H1 (cell line): ENCODE data around the gene PROSER1. TPM values are rescaled to one million over a fixed set of nuclear protein-coding genes. Genes with fewer than 3 reads are reported as not detected.
A peak's percentile ranks its signal among the peaks of the same experiment; 100 is the strongest.

Source experiments
- CTCF ChIA-PET: fragments of 300-600 bp; sonication (Branson Sonifier 250); formaldehyde crosslinking; loops from one replicate; lab custom pipeline; 2021; ENCODE audit not compliant: partially characterized antibody; lab: Charles Lee
- POLR2A ChIA-PET: fragments of 300-600 bp; sonication (Branson Sonifier 250); formaldehyde crosslinking; loops from one replicate; lab custom pipeline; 2021; ENCODE audit warnings: inconsistent platforms; ENCODE audit not compliant: partially characterized antibody; lab: Charles Lee
- DNase-seq, 2 experiments: peaks; one replicate each; pipeline versions ENCODE4 v3.0.0 to v3.0.0-alpha.2; 2010 to 2022; ENCODE audit warnings: low spot score in 2 of 2, low read depth in 1 of 2, mixed read lengths in 1 of 2
- FAIRE-seq: peaks from 2 replicates; lab custom pipeline; 2011; peaks lifted over from hg19 to GRCh38; lab: Jason Lieb, UNC
- H2AFZ ChIP-seq: 2 replicates; pipeline ENCODE4 v1.8.1; 2012; ENCODE audit warnings: low read length, inconsistent platforms
- H2AK5ac ChIP-seq: 2 replicates; pipeline ENCODE4 v1.6.1; 2013; ENCODE audit warnings: low read depth, low read length
- H2BK120ac ChIP-seq: replicated peaks from 2 replicates; pipeline ENCODE3; 2013; ENCODE audit warnings: low read depth, low read length, inconsistent platforms
- H2BK12ac ChIP-seq: 2 replicates; pipeline ENCODE4 v1.6.1; 2013; ENCODE audit warnings: low read depth, low read length
- H2BK15ac ChIP-seq: 2 replicates; pipeline ENCODE4 v1.6.1; 2013; ENCODE audit warnings: low read length
- H2BK20ac ChIP-seq: 2 replicates; pipeline ENCODE4 v1.6.1; 2013; ENCODE audit warnings: low read length
- H2BK5ac ChIP-seq: 2 replicates; pipeline ENCODE4 v1.6.1; 2013; ENCODE audit warnings: low read depth, low read length
- H3K14ac ChIP-seq: 2 replicates; pipeline ENCODE4 v1.6.1; 2013; ENCODE audit warnings: inconsistent platforms; ENCODE audit not compliant: insufficient read length
- H3K18ac ChIP-seq: 2 replicates; pipeline ENCODE4 v1.6.1; 2013; ENCODE audit warnings: low read length; ENCODE audit errors: extremely low read depth
- H3K23ac ChIP-seq: 2 replicates; pipeline ENCODE4 v1.6.1; 2013; ENCODE audit warnings: inconsistent platforms; ENCODE audit not compliant: insufficient read length
- H3K23me2 ChIP-seq: 2 replicates; pipeline ENCODE4 v1.6.1; 2013; ENCODE audit warnings: low read depth, low read length
- H3K27ac ChIP-seq: 2 replicates; pipeline ENCODE4 v1.6.1; 2011; ENCODE audit warnings: low read depth, low read length, inconsistent platforms
- H3K27me3 ChIP-seq, 4 experiments: replicated peaks in 1 of 4; 1 replicate in 1 of 4; 2 replicates in 3 of 4; pipeline versions ENCODE4 v1.6.1 to v1.8.1; 2011 to 2013; ENCODE audit warnings: low read length in 3 of 4, mild to moderate bottlenecking in 3 of 4, inconsistent platforms in 2 of 4, mixed read lengths in 2 of 4, moderate library complexity in 1 of 4; ENCODE audit not compliant: control insufficient read depth in 3 of 4, insufficient read depth in 3 of 4; ENCODE audit errors: extremely low read depth in 1 of 4
- H3K36me3 ChIP-seq, 4 experiments: 2 replicates each; pipeline versions ENCODE4 v1.6.1 to v1.8.1; 2011 to 2013; ENCODE audit warnings: mild to moderate bottlenecking in 4 of 4, low read length in 3 of 4, moderate library complexity in 2 of 4, control low read depth in 1 of 4, inconsistent platforms in 1 of 4; ENCODE audit not compliant: insufficient read depth in 4 of 4, control insufficient read depth in 2 of 4
- H3K4ac ChIP-seq: replicated peaks from 2 replicates; pipeline ENCODE3; 2013; ENCODE audit warnings: low read length, low read depth, mixed read lengths, inconsistent platforms; ENCODE audit not compliant: insufficient read length
- H3K4me1 ChIP-seq, 4 experiments: replicated peaks in 1 of 4; 1 replicate in 1 of 4; 2 replicates in 3 of 4; pipeline versions ENCODE4 v1.6.1 to v1.8.1; 2011 to 2013; ENCODE audit warnings: low read length in 3 of 4, inconsistent platforms in 2 of 4, mixed read lengths in 1 of 4; ENCODE audit not compliant: insufficient read depth in 4 of 4, control insufficient read depth in 3 of 4
- H3K4me2 ChIP-seq, 2 experiments: 2 replicates each; pipeline versions ENCODE4 v1.6.1 to v1.8.1; 2011 to 2013; ENCODE audit warnings: low read depth in 2 of 2, low read length in 2 of 2, control low read depth in 1 of 2, inconsistent platforms in 1 of 2, mild to moderate bottlenecking in 1 of 2; ENCODE audit not compliant: insufficient read depth in 1 of 2
- H3K4me3 ChIP-seq, 4 experiments: fragments of 200-600, 300-600 bp in 1 of 4; sonication (generic), shearing (Covaris generic), sonication (Bioruptor Twin) in 1 of 4; 2 replicates each; pipeline versions ENCODE4 v1.5.1 to v1.8.1; 2011 to 2016; ENCODE audit warnings: low read length in 4 of 4, low read depth in 3 of 4, control low read depth in 2 of 4, inconsistent platforms in 2 of 4, mild to moderate bottlenecking in 2 of 4, mixed read lengths in 1 of 4, moderate library complexity in 1 of 4; ENCODE audit not compliant: insufficient read depth in 2 of 4; ENCODE audit errors: extremely low read depth in 1 of 4
- H3K56ac ChIP-seq: replicated peaks from 2 replicates; pipeline ENCODE3; 2013; ENCODE audit warnings: low read depth, mild to moderate bottlenecking, mixed read lengths, low read length, inconsistent platforms; ENCODE audit not compliant: insufficient read length
- H3K79me1 ChIP-seq: 2 replicates; pipeline ENCODE4 v1.6.1; 2013; ENCODE audit warnings: low read depth, low read length, control low read depth
- H3K79me2 ChIP-seq, 2 experiments: 2 replicates each; pipeline versions ENCODE4 v1.6.1 to v1.8.1; 2012 to 2013; ENCODE audit warnings: low read length in 2 of 2, mild to moderate bottlenecking in 2 of 2, inconsistent platforms in 1 of 2; ENCODE audit not compliant: insufficient read depth in 2 of 2, control insufficient read depth in 1 of 2
- H3K9ac ChIP-seq, 4 experiments: replicated peaks in 1 of 4; 1 replicate in 1 of 4; 2 replicates in 3 of 4; pipeline versions ENCODE4 v1.6.1 to v1.8.1; 2011 to 2013; ENCODE audit warnings: low read depth in 3 of 4, low read length in 3 of 4, control low read depth in 2 of 4, mild to moderate bottlenecking in 2 of 4, moderate library complexity in 2 of 4, inconsistent platforms in 1 of 4; ENCODE audit errors: extremely low read depth in 1 of 4
- H3K9me3 ChIP-seq, 2 experiments: 2 replicates each; pipeline versions ENCODE4 v1.6.1 to v1.8.1; 2012 to 2013; ENCODE audit warnings: mild to moderate bottlenecking in 2 of 2, moderate library complexity in 2 of 2, control low read depth in 1 of 2, inconsistent platforms in 1 of 2, low read depth in 1 of 2, low read length in 1 of 2, mixed read lengths in 1 of 2; ENCODE audit not compliant: insufficient read depth in 2 of 2
- H4K20me1 ChIP-seq, 2 experiments: replicated peaks in 1 of 2; 2 replicates each; pipeline versions ENCODE3 to v1.8.1; 2011 to 2013; ENCODE audit warnings: inconsistent platforms in 2 of 2, low read length in 2 of 2, mild to moderate bottlenecking in 1 of 2; ENCODE audit not compliant: insufficient read depth in 2 of 2, control insufficient read depth in 1 of 2
- H4K5ac ChIP-seq: 2 replicates; pipeline ENCODE4 v1.6.1; 2013; ENCODE audit warnings: low read length, low read depth, mixed read lengths, inconsistent platforms; ENCODE audit not compliant: insufficient read length
- H4K8ac ChIP-seq: 2 replicates; pipeline ENCODE4 v1.8.0; 2013; ENCODE audit warnings: mild to moderate bottlenecking, moderate library complexity, low read length, inconsistent platforms; ENCODE audit not compliant: insufficient read depth; ENCODE audit errors: extremely low read depth
- H4K91ac ChIP-seq: replicated peaks from 2 replicates; pipeline ENCODE3; 2013; ENCODE audit warnings: low read length, mixed read lengths, inconsistent platforms; ENCODE audit not compliant: insufficient read length
- BACH1 ChIP-seq: IDR thresholded peaks from 2 replicates; pipeline ENCODE4 v1.6.1; 2012; ENCODE audit warnings: low read length, improper control_type of control experiment
- BCL11A ChIP-seq, 2 experiments: IDR thresholded peaks; one replicate each; pipeline ENCODE4 v1.6.1; 2011; ENCODE audit warnings: low read depth in 2 of 2, low read length in 2 of 2, mild to moderate bottlenecking in 2 of 2
- CBX5 ChIP-seq: fragments of 300-800, 300-1000 bp; sonication (generic); IDR thresholded peaks from 2 replicates; pipeline ENCODE4 v1.7.1; 2016; ENCODE audit warnings: antibody characterized with exemption, low read length, low read depth
- CREB1 ChIP-seq: IDR thresholded peaks from 2 replicates; pipeline ENCODE4 v1.6.1; 2012; ENCODE audit warnings: inconsistent platforms
- FOSL1 ChIP-seq: IDR thresholded peaks from 2 replicates; pipeline ENCODE4 v1.6.1; 2011; ENCODE audit warnings: mild to moderate bottlenecking, low read depth, low read length, moderate library complexity; ENCODE audit not compliant: insufficient read depth
- HDAC2 ChIP-seq, 2 experiments: fragments of 300-600 bp in 1 of 2; sonication (generic) in 1 of 2; IDR thresholded peaks; 2 replicates each; pipeline ENCODE4 v1.6.1; 2011 to 2012; ENCODE audit warnings: low read depth in 2 of 2, low read length in 2 of 2, mild to moderate bottlenecking in 2 of 2, moderate library complexity in 2 of 2, borderline replicate concordance in 1 of 2, inconsistent platforms in 1 of 2
- HDAC6 ChIP-seq: IDR thresholded peaks from one replicate; pipeline ENCODE4 v1.7.1; 2012; ENCODE audit warnings: low read depth, mild to moderate bottlenecking, inconsistent platforms, low read length, moderate library complexity
- JUND ChIP-seq: IDR thresholded peaks from 2 replicates; pipeline ENCODE4 v1.6.1; 2011; ENCODE audit warnings: mild to moderate bottlenecking, improper control_type of control experiment, low read length
- KDM5A ChIP-seq: fragments of 200-600 bp; IDR thresholded peaks from 2 replicates; pipeline ENCODE4 v1.7.1; 2012; ENCODE audit warnings: mild to moderate bottlenecking, low read length, inconsistent platforms, mixed read lengths
- POLR2A ChIP-seq, 2 experiments: IDR thresholded peaks; 1 replicate in 1 of 2; 2 replicates in 1 of 2; pipeline ENCODE4 v1.6.1; 2011; ENCODE audit warnings: low read depth in 2 of 2, low read length in 2 of 2, mild to moderate bottlenecking in 2 of 2; ENCODE audit errors: control extremely low read depth in 1 of 2
- POLR2AphosphoS5 ChIP-seq: IDR thresholded peaks from 2 replicates; pipeline ENCODE4 v1.6.1; 2011; ENCODE audit warnings: low read depth, low read length
- SUZ12 ChIP-seq: fragments of 200-600 bp; sonication (generic); IDR thresholded peaks from 2 replicates; pipeline ENCODE4 v1.6.1; 2012; ENCODE audit warnings: mild to moderate bottlenecking, inconsistent platforms, low read length, moderate library complexity, mixed read lengths
- TAF7 ChIP-seq: optimal IDR thresholded peaks from 2 replicates; pipeline ENCODE3; 2011; ENCODE audit warnings: low read depth, mild to moderate bottlenecking, inconsistent platforms, low read length, moderate library complexity, borderline replicate concordance
- TEAD4 ChIP-seq: IDR thresholded peaks from 2 replicates; pipeline ENCODE4 v1.6.1; 2012; ENCODE audit warnings: low read depth, low read length, inconsistent platforms, mixed read lengths
- WGBS, 2 experiments: shearing (Covaris generic) in 1 of 2; methylation state at CpG; one replicate each; pipeline versions ENCODE4 v1.1.6 to v1.1.7; 2013 to 2015; ENCODE audit warnings: low lambda C conversion rate in 2 of 2, mixed read lengths in 2 of 2, inconsistent platforms in 1 of 2, low coverage in 1 of 2, missing lambda C conversion rate in 1 of 2; ENCODE audit not compliant: insufficient replicate concordance in 2 of 2, insufficient coverage in 1 of 2, insufficient read length in 1 of 2; ENCODE audit errors: extremely low coverage in 1 of 2, missing lambda C conversion rate in 1 of 2; 5-methylcytosine and 5-hydroxymethylcytosine counted together
- polyA plus RNA-seq, 7 experiments: library from polyadenylated mRNA; depleted of rRNA in 3 of 7; stranded (reverse) in 5 of 7; unstranded in 2 of 7; fragments of >200 nt in 5 of 7; fragments of 200-250 nt in 2 of 7; gene quantifications; 1 replicate in 5 of 7; 2 replicates in 1 of 7; 4 replicates in 1 of 7; pipeline versions ENCODE4 v1.2.1 to v1.2.3, GENCODE V29; 2011 to 2013; ENCODE audit warnings: missing spikeins in 2 of 7, mixed read lengths in 2 of 7
- total RNA-seq: library from RNA; stranded (reverse); fragmentation: NEBNext Ultra II Directional; extraction: Animal tissue kit (Norgen Biotek cat#: 25700); gene quantifications from 2 replicates; pipeline ENCODE4 v1.2.1, GENCODE V29; 2021
- TF ChIP-seq, protein P1 (sequence below): IDR thresholded peaks from 2 replicates; pipeline ENCODE4 v1.6.1; 2012; ENCODE audit warnings: inconsistent platforms

The PROSER1 gene
- total and polyA plus RNA-seq, 2 of the 8 experiments (the other 6 are each of a cell fraction or from before 2014, with no cell fraction given), result 99.2 to 116 TPM

DNA sequence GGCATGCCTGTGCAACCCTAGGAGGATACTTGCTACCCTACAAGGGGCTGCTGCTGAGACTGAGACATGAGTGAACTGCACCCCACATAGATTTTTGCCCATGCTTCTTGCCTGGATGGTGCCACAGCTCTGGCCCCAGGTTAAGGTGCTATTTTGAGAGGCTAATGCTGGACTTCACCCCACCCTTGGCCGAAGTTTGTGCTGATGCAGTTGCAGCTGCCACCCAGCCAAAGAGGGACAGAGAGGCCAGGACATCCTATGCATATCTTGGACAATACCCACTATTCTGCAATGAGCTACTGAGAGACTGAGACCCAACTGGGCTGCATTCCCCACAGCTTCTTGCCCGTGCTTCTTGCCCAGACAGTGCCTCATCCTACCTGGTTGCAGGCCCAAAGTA lies 35.0 kb upstream of the PROSER1 start:
- WGBS, 2 experiments, result 84% methylated on average over 2 of the region's 2 CpGs; no CpG with 5 or more reads in 1 of the 2 experiments
- Histone ChIP-seq H3K79me2 (no peaks in the 10 kb centered on the region), H3K4me1 (no peaks in the 10 kb centered on the region; a peak in 1 of 7 replicates), H2BK20ac (no peak overlapping the region), H3K14ac (no peak overlapping the region), H2BK120ac (no peak overlapping the region), H2AK5ac (no peak overlapping the region), H3K23me2 (no peaks in the 10 kb centered on the region), H2BK12ac (no peak overlapping the region), H3K27ac (no peak overlapping the region), H3K4me2 (no peak overlapping the region), H2BK5ac (no peak overlapping the region), H3K23ac (no peak overlapping the region), H3K9ac (no peak overlapping the region), H3K79me1 (no peaks in the 10 kb centered on the region), H3K4ac (peak overlapping the region; percentile 53), H3K36me3 (no peaks in the 10 kb centered on the region), H4K91ac (no peak overlapping the region), H4K8ac (no peak overlapping the region), H2AFZ (no peak overlapping the region), H4K20me1 (no peaks in the 10 kb centered on the region), H3K56ac (no peak overlapping the region), H2BK15ac (no peak overlapping the region), H3K9me3 (no peaks in the 10 kb centered on the region), H3K4me3 (no peak overlapping the region), H4K5ac (no peak overlapping the region), H3K18ac (no peak overlapping the region), H3K27me3 (no peaks in the 10 kb centered on the region)
- CTCF ChIA-PET, result interaction anchor here (0.8 to 2.2 kb wide), 5 partner anchors 9 to 546 kb away, joined by 3 to 9 read pairs (median 3); no protein-coding TSS in a partner anchor
- no peak for FAIRE-seq
- no peak for DNase-seq
- POLR2A ChIA-PET, result no interaction called here
- no peak for TF ChIP-seq HDAC6
- no peak for TF ChIP-seq BCL11A (IDR thresholded peaks at IDR 0.05; ENCODE audit: low read depth in 2 of 2, low read length in 2 of 2)
- no peak for TF ChIP-seq KDM5A
- TF ChIP-seq TEAD4, result no peak
- no peak for TF ChIP-seq BACH1
- no peak for TF ChIP-seq POLR2AphosphoS5
- no peak for TF ChIP-seq CREB1
- TF ChIP-seq HDAC2 (IDR thresholded peaks at IDR 0.05; ENCODE audit: borderline replicate concordance in 1 of 2, low read depth in 2 of 2, low read length in 2 of 2), result no peak
- no peak for TF ChIP-seq POLR2A (IDR thresholded peaks at IDR 0.05; ENCODE audit: control extremely low read depth in 1 of 2, low read depth in 2 of 2, low read length in 2 of 2)
- no peak for TF ChIP-seq SUZ12
- no peak for TF ChIP-seq TAF7
- TF ChIP-seq FOSL1, result no peak
- TF ChIP-seq, protein P1, sequence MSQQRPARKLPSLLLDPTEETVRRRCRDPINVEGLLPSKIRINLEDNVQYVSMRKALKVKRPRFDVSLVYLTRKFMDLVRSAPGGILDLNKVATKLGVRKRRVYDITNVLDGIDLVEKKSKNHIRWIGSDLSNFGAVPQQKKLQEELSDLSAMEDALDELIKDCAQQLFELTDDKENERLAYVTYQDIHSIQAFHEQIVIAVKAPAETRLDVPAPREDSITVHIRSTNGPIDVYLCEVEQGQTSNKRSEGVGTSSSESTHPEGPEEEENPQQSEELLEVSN, result no peak
- no peak for TF ChIP-seq CBX5
- no peak for TF ChIP-seq JUND
